HG03378 (cell line): ENCODE data around the gene AGAP2.
A peak's percentile ranks its signal among the peaks of the same experiment; 100 is the strongest.

Experiments
- ATAC-seq: cut with Tn5 transposase; IDR thresholded peaks from one replicate; pipeline ENCODE4 v1.9.1; 2021; ENCODE audit warnings: mild to moderate bottlenecking, moderate library complexity; ENCODE audit not compliant: unreplicated experiment

Gene AGAP2

GRCh38 chr12:57754411-57755193, 16.1 kb upstream of the AGAP2 start, which contains the start of gene MARCHF9:
Gene MARCHF9, plus strand, starts transcription at chr12:57755103. Its CDS starts 426 bp downstream, at chr12:57755529.
- ATAC-seq, result no peak

- ATAC-seq, result no peak
Observed at GRCh38 chr12:57753756-57754337, 15.3 kb upstream of the AGAP2 start.

GRCh38 chr12:57752668-57753000, 14.1 kb upstream of the AGAP2 start:
- no peak for ATAC-seq

- peak; percentile 70 for ATAC-seq
Observed at GRCh38 chr12:57751788-57752667, 13.5 kb upstream of the AGAP2 start, which contains the start of gene CDK4. Gene CDK4, minus strand, starts transcription at chr12:57752310. Its CDS starts 593 bp downstream, at chr12:57751717.

GRCh38 chr12:57751432-57751787, 12.9 kb upstream of the AGAP2 start:
- no peak for ATAC-seq

GRCh38 chr12:57750561-57751431, 12.3 kb upstream of the AGAP2 start:
- no peak for ATAC-seq

- no peak for ATAC-seq
Observed at GRCh38 chr12:57749061-57749460, 10.5 kb upstream of the AGAP2 start.

- ATAC-seq, result no peak
Observed at GRCh38 chr12:57746025-57746424, 7.5 kb upstream of the AGAP2 start.

- ATAC-seq, result no peak
Observed at GRCh38 chr12:57745485-57745881, 6.9 kb upstream of the AGAP2 start.

- peak; percentile 77 for ATAC-seq
Observed at GRCh38 chr12:57744777-57745484, 6.4 kb upstream of the AGAP2 start, which contains the start of gene TSPAN31. Gene TSPAN31, plus strand, starts transcription at chr12:57745039. Its CDS starts 116 bp downstream, at chr12:57745155.

GRCh38 chr12:57744194-57744776, 5.7 kb upstream of the AGAP2 start:
- ATAC-seq, result peak; percentile 20

GRCh38 chr12:57743769-57744168, 5.2 kb upstream of the AGAP2 start:
- no peak for ATAC-seq

- ATAC-seq, result peak; percentile 56
Observed at GRCh38 chr12:57741844-57742738, 3.5 kb upstream of the AGAP2 start.

GRCh38 chr12:57741413-57741789, 2.9 kb upstream of the AGAP2 start:
- no peak for ATAC-seq

GRCh38 chr12:57740656-57741412, 2.3 kb upstream of the AGAP2 start:
- peak; percentile 60 for ATAC-seq

GRCh38 chr12:57739914-57740538, 1.5 kb upstream of the AGAP2 start:
- no peak for ATAC-seq

- ATAC-seq, result no peak
Observed at GRCh38 chr12:57739387-57739786, 845 bp upstream of the AGAP2 start.
